ENCODE results near the gene UBE4B. TPM values are rescaled to one million over a fixed set of nuclear protein-coding genes. Genes with fewer than 3 reads are reported as not detected.

The UBE4B gene
- total and polyA plus RNA-seq, 2 experiments from 2014 or later = 28.4 to 115 TPM

MicroRNAs encoded within 50 kb of the gene (microRNA counts, 767-probe panel; counts per million panel counts)
- microRNA hsa-miR-1273d = not detected

Small RNA genes within 50 kb of the gene (microRNA-seq; reads per million reads assigned to microRNA genes)
- gene MIR1273D = not detected

Small RNA genes within 50 kb of the gene (small RNA-seq; reads per million reads assigned to genes)
- gene MIR1273D (ENCODE audit: low replicate concordance) (not detected), gene RNU6-828P (ENCODE audit: low replicate concordance) (not detected)

Other genes starting within 250 kb of the UBE4B start
- 56.4 and 66.2 TPM in 2 replicates for gene CLSTN1, start 209.0 kb upstream of the UBE4B start, total RNA-seq (2014; rRNA removed; shearing (Covaris generic))
- 38.5 and 41.7 TPM in 2 replicates for gene CLSTN1, start 209.0 kb upstream of the UBE4B start, polyA plus RNA-seq (2016; fragmentation: Nextera tagmentation; extraction: Ambion mirVana)
- 50.8 and 55.1 TPM in 2 replicates for gene CTNNBIP1, start 122.7 kb upstream of the UBE4B start, total RNA-seq (2014; rRNA removed; shearing (Covaris generic))
- 30.2 and 30.3 TPM in 2 replicates for gene CTNNBIP1, start 122.7 kb upstream of the UBE4B start, polyA plus RNA-seq (2016; fragmentation: Nextera tagmentation; extraction: Ambion mirVana)
- gene LZIC, start 89.6 kb upstream of the UBE4B start, total RNA-seq (2014; rRNA removed; shearing (Covaris generic)) = 14.8 and 19.4 TPM in 2 replicates
- 22.3 and 23.5 TPM in 2 replicates for gene LZIC, start 89.6 kb upstream of the UBE4B start, polyA plus RNA-seq (2016; fragmentation: Nextera tagmentation; extraction: Ambion mirVana)
- gene NMNAT1, start 89.5 kb upstream of the UBE4B start, total RNA-seq (2014; rRNA removed; shearing (Covaris generic)) = 2.1 and 2.5 TPM in 2 replicates
- 2.8 and 3.9 TPM in 2 replicates for gene NMNAT1, start 89.5 kb upstream of the UBE4B start, polyA plus RNA-seq (2016; fragmentation: Nextera tagmentation; extraction: Ambion mirVana)
- 3.2 and 11.7 TPM in 2 replicates for gene RBP7, start 35.7 kb upstream of the UBE4B start, total RNA-seq (2014; rRNA removed; shearing (Covaris generic))
- gene RBP7, start 35.7 kb upstream of the UBE4B start, polyA plus RNA-seq (2016; fragmentation: Nextera tagmentation; extraction: Ambion mirVana) = 16.7 and 18.9 TPM in 2 replicates
- 68.4 and 70.3 TPM in 2 replicates for gene KIF1B, start 177.6 kb downstream of the UBE4B start, total RNA-seq (2014; rRNA removed; shearing (Covaris generic))
- 18.7 and 21.5 TPM in 2 replicates for gene KIF1B, start 177.6 kb downstream of the UBE4B start, polyA plus RNA-seq (2016; fragmentation: Nextera tagmentation; extraction: Ambion mirVana)

Data from GM23338 (cell line).